CD14-positive monocyte (primary cell): ENCODE measurements around the gene TMEFF1. TPM values are rescaled to one million over a fixed set of nuclear protein-coding genes. Genes with fewer than 3 reads are reported as not detected.

ENCODE experiments used
- DNase-seq, 3 donors: peaks; one replicate each; pipeline ENCODE4 v3.0.0-alpha.2; 2011 to 2022
- H2AFZ ChIP-seq: 2 replicates; pipeline ENCODE4 v1.6.0; 2012; ENCODE audit warnings: mild to moderate bottlenecking, low read depth, low read length, inconsistent platforms; ENCODE audit not compliant: insufficient read depth, poor library complexity, severe bottlenecking
- H3K27ac ChIP-seq, 2 donors: 1 replicate in 1 of 2; 2 replicates in 1 of 2; pipeline ENCODE4 v1.5.1; 2012 to 2013; ENCODE audit warnings: low read length in 2 of 2, control low read depth in 1 of 2, inconsistent platforms in 1 of 2, low read depth in 1 of 2, mild to moderate bottlenecking in 1 of 2
- H3K27me3 ChIP-seq, 2 donors: one replicate each; pipeline versions ENCODE4 v1.6.0 to v1.6.1; 2011 to 2013; ENCODE audit warnings: low read length in 2 of 2; ENCODE audit not compliant: control insufficient read depth in 2 of 2, insufficient read depth in 2 of 2
- H3K36me3 ChIP-seq, 2 donors: replicated peaks in 1 of 2; 1 replicate in 1 of 2; 2 replicates in 1 of 2; pipeline versions ENCODE4 v1.5.1 to v1.6.1; 2012 to 2013; ENCODE audit warnings: low read length in 2 of 2, control low read depth in 1 of 2, inconsistent platforms in 1 of 2, mild to moderate bottlenecking in 1 of 2; ENCODE audit not compliant: insufficient read depth in 2 of 2, control insufficient read depth in 1 of 2
- H3K4me1 ChIP-seq, 2 donors: 1 replicate in 1 of 2; 2 replicates in 1 of 2; pipeline versions ENCODE4 v1.5.1 to v1.6.1; 2012 to 2013; ENCODE audit warnings: low read length in 2 of 2, control low read depth in 1 of 2, inconsistent platforms in 1 of 2, mild to moderate bottlenecking in 1 of 2, moderate library complexity in 1 of 2; ENCODE audit not compliant: insufficient read depth in 2 of 2, control insufficient read depth in 1 of 2
- H3K4me2 ChIP-seq: replicated peaks from 2 replicates; pipeline ENCODE3; 2012; ENCODE audit warnings: low read length, moderate library complexity, mild to moderate bottlenecking; ENCODE audit not compliant: poor library complexity, severe bottlenecking; ENCODE audit errors: extremely low read depth
- H3K4me3 ChIP-seq, 3 experiments: fragments of 200-600 bp in 1 of 3; sonication (generic) in 1 of 3; replicated peaks in 1 of 3; 1 replicate in 2 of 3; 2 replicates in 1 of 3; pipeline ENCODE4 v1.5.1; 2011 to 2013; ENCODE audit warnings: low read length in 3 of 3, mild to moderate bottlenecking in 3 of 3, control low read depth in 2 of 3, low read depth in 2 of 3, inconsistent platforms in 1 of 3, moderate library complexity in 1 of 3
- H3K79me2 ChIP-seq: 2 replicates; pipeline ENCODE4 v1.6.0; 2012; ENCODE audit warnings: mild to moderate bottlenecking, control low read depth, inconsistent platforms, low read length, moderate library complexity; ENCODE audit not compliant: insufficient read depth
- H3K9ac ChIP-seq: 2 replicates; pipeline ENCODE4 v1.6.0; 2017; ENCODE audit warnings: low read length, mild to moderate bottlenecking; ENCODE audit not compliant: insufficient read depth, poor library complexity, severe bottlenecking
- H3K9me3 ChIP-seq, 2 donors: replicated peaks in 1 of 2; 1 replicate in 1 of 2; 2 replicates in 1 of 2; pipeline versions ENCODE4 v1.5.1 to v1.6.1; 2012 to 2013; ENCODE audit warnings: low read length in 2 of 2, control low read depth in 1 of 2; ENCODE audit not compliant: control insufficient read depth in 1 of 2, insufficient read depth in 1 of 2
- H4K20me1 ChIP-seq: 2 replicates; pipeline ENCODE4 v1.6.0; 2012; ENCODE audit warnings: mild to moderate bottlenecking, low read length, control low read depth, moderate library complexity; ENCODE audit not compliant: insufficient read depth
- H3K27ac Mint-ChIP-seq, 7 donors: one replicate each; pipeline ENCODE4 v1.8.0; 2020; ENCODE audit warnings: mild to moderate bottlenecking in 7 of 7, mixed read lengths in 7 of 7, moderate library complexity in 6 of 7, inconsistent platforms in 2 of 7
- H3K27me3 Mint-ChIP-seq, 3 donors: one replicate each; pipeline ENCODE4 v1.8.0; 2021 to 2022; ENCODE audit warnings: low read depth in 3 of 3, mild to moderate bottlenecking in 3 of 3, mixed read lengths in 3 of 3, moderate library complexity in 3 of 3, inconsistent platforms in 1 of 3
- H3K36me3 Mint-ChIP-seq, 2 donors: one replicate each; pipeline ENCODE4 v1.8.0; 2020; ENCODE audit warnings: mixed read lengths in 2 of 2, inconsistent platforms in 1 of 2, mild to moderate bottlenecking in 1 of 2
- H3K4me1 Mint-ChIP-seq: one replicate; pipeline ENCODE4 v1.8.0; 2020; ENCODE audit warnings: mild to moderate bottlenecking, mixed read lengths
- H3K4me3 Mint-ChIP-seq, 2 donors: one replicate each; pipeline ENCODE4 v1.8.0; 2020; ENCODE audit warnings: mild to moderate bottlenecking in 2 of 2, mixed read lengths in 2 of 2, moderate library complexity in 1 of 2
- H3K9me3 Mint-ChIP-seq, 7 donors: one replicate each; pipeline ENCODE4 v1.8.0; 2020 to 2022; ENCODE audit warnings: mixed read lengths in 7 of 7, mild to moderate bottlenecking in 6 of 7, moderate library complexity in 6 of 7, inconsistent platforms in 2 of 7
- CTCF ChIP-seq: fragments of 200-600 bp; IDR thresholded peaks from one replicate; pipeline ENCODE4 v1.8.0; 2022; ENCODE audit warnings: antibody characterized with exemption, mild to moderate bottlenecking
- WGBS: methylation state at CpG from one replicate; pipeline ENCODE4 v1.1.5; 2013; ENCODE audit warnings: missing lambda C conversion rate; ENCODE audit not compliant: insufficient coverage; 5-methylcytosine and 5-hydroxymethylcytosine counted together
- intact Hi-C, 2 donors: fragments of 100-400 bp; cut with micrococcal nuclease; formaldehyde crosslinking; loops; one replicate each; pipeline versions ENCODE4 v1.15.0 to v1.15.1; 2023
- polyA plus RNA-seq, 3 donors: library from polyadenylated mRNA; depleted of rRNA in 1 of 3; unstranded in 2 of 3; stranded (reverse) in 1 of 3; fragments of 300-500 nt in 2 of 3; fragments of >200 nt in 1 of 3; fragmentation: Illumina TruSeq in 2 of 3; gene quantifications; 1 replicate in 2 of 3; 2 replicates in 1 of 3; pipeline ENCODE4 v1.2.3, GENCODE V29; 2012 to 2021

Gene TMEFF1
- polyA plus RNA-seq, 3 donors: not detected

GRCh38 chr9:100430286-100430940, 42.5 kb upstream of the TMEFF1 start:
- 96% methylated on average over 5 of the region's 5 CpGs for WGBS
- H3K79me2 ChIP-seq: no peaks in the 10 kb centered on the region
- H4K20me1 ChIP-seq: no peaks in the 10 kb centered on the region
- no peak overlapping the region for H3K9ac ChIP-seq
- no peak for DNase-seq
- H3K27ac ChIP-seq: no peak overlapping the region
- intact Hi-C loops: no loop called here
- Mint-ChIP-seq H3K4me3 (no peak overlapping the region), H3K4me1 (peaks cover 15% of the 10 kb centered on the region), H3K36me3 (peaks cover 0 to 6% of the 10 kb centered on the region in 2 donors), H3K27ac (no peak overlapping the region), H3K27me3 (peaks cover 9 to 13% (median 10%) of the 10 kb centered on the region in 3 donors), H3K9me3 (peaks cover 0 to 4% (median 0%) of the 10 kb centered on the region in 7 donors)
- TF ChIP-seq CTCF: no peak
- no peak overlapping the region for H3K4me2 ChIP-seq
- H3K27me3 ChIP-seq: peaks cover 0 to 8% of the 10 kb centered on the region in 2 donors
- H3K36me3 ChIP-seq: no peaks in the 10 kb centered on the region
- peaks cover 12 to 16% of the 10 kb centered on the region in 2 donors for H3K4me1 ChIP-seq
- H3K9me3 ChIP-seq: no peaks in the 10 kb centered on the region
- no peak overlapping the region for H2AFZ ChIP-seq
- H3K4me3 ChIP-seq: no peak overlapping the region

- H3K27ac ChIP-seq: no peak overlapping the region
- no peak overlapping the region for H3K4me3 Mint-ChIP-seq
- no peak overlapping the region for H2AFZ ChIP-seq
- no CpG with 5 or more reads among the region's 5 CpGs for WGBS
- no peaks in the 10 kb centered on the region for H3K36me3 ChIP-seq
- intact Hi-C loops: no loop called here
- peaks cover 0 to 6% (median 3%) of the 10 kb centered on the region in 3 donors for H3K27me3 Mint-ChIP-seq
- peaks cover 7 to 10% of the 10 kb centered on the region in 2 donors for H3K4me1 ChIP-seq
- H4K20me1 ChIP-seq: no peaks in the 10 kb centered on the region
- DNase-seq: no peak
- no peak overlapping the region for H3K4me3 ChIP-seq
- no peak overlapping the region for H3K9ac ChIP-seq
- H3K4me1 Mint-ChIP-seq: peaks cover 7% of the 10 kb centered on the region
- no peaks in the 10 kb centered on the region for H3K9me3 ChIP-seq
- no peak for TF ChIP-seq CTCF
- H3K9me3 Mint-ChIP-seq: no peaks in the 10 kb centered on the region
- H3K27ac Mint-ChIP-seq: no peak overlapping the region
- H3K79me2 ChIP-seq: no peaks in the 10 kb centered on the region
- H3K4me2 ChIP-seq: no peak overlapping the region
- H3K27me3 ChIP-seq: no peaks in the 10 kb centered on the region
- H3K36me3 Mint-ChIP-seq: peaks cover 0 to 2% of the 10 kb centered on the region in 2 donors
Measured at GRCh38 chr9:100431886-100432285, 41.1 kb upstream of the TMEFF1 start.
